ENCODE data around the gene EDRF1. TPM values are rescaled to one million over a fixed set of nuclear protein-coding genes. Genes with fewer than 3 reads are reported as not detected.

The EDRF1 gene, protein sequence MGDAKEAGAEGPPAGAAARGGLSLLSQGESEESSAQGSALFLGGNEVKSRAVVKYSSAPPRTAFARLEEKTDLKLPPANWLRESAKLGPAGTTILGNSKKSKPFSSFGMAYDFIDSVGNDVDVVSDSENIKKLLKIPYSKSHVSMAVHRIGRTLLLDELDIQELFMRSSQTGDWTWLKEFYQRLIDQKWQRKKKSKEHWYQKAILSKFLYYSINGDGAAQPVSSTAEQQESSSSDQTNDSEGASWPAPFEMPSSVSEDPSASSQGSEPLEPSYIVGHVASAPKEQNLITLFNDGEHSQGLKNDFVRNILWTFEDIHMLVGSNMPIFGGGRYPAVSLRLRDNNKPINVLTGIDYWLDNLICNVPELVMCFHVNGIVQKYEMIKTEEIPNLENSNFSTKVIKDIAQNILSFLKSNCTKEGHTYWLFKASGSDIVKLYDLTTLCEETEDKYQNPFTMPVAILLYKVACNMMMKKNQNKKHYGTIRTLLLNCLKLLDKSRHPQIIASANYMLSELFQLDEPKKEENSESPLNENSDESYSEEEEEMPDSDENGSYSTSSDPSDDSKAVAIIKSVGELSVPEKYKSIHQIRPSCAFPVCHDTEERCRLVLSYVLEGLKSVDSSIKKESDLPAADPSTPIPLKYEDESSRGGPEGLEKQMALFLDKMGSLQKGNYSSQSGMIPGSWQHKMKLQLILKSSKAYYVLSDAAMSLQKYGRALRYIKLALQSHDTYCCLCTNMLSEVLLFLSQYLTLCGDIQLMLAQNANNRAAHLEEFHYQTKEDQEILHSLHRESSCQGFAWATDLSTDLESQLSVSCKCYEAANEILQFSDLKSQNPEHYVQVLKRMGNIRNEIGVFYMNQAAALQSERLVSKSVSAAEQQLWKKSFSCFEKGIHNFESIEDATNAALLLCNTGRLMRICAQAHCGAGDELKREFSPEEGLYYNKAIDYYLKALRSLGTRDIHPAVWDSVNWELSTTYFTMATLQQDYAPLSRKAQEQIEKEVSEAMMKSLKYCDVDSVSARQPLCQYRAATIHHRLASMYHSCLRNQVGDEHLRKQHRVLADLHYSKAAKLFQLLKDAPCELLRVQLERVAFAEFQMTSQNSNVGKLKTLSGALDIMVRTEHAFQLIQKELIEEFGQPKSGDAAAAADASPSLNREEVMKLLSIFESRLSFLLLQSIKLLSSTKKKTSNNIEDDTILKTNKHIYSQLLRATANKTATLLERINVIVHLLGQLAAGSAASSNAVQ
- 27.3 TPM for total RNA-seq
- 43.1 TPM for polyA plus RNA-seq
- long read RNA-seq, donor 1, result 0 reads
- long read RNA-seq, donor 2, result 0 reads
- long read RNA-seq, donor 3, full-length matches to known transcripts, result 3 of 10 reads
- long read RNA-seq, donor 3, partial matches to known transcripts, result 7 of 10 reads
- long read RNA-seq, donor 3, other reads (novel, unspliced or antisense), result 0 of 10 reads
- long read RNA-seq, donor 4, result 0 reads
- long read RNA-seq, donor 5, full-length matches to known transcripts, result 2 of 8 reads
- long read RNA-seq, donor 5, partial matches to known transcripts, result 6 of 8 reads
- long read RNA-seq, donor 5, other reads (novel, unspliced or antisense), result 0 of 8 reads
- long read RNA-seq, donor 6, result 0 reads
- long read RNA-seq, donor 7, result 0 reads
- long read RNA-seq, donor 8, full-length matches to known transcripts, result 1 of 1 reads
- long read RNA-seq, donor 8, partial matches to known transcripts, result 0 of 1 reads
- long read RNA-seq, donor 8, other reads (novel, unspliced or antisense), result 0 of 1 reads
- long read RNA-seq, donor 9, full-length matches to known transcripts, result 1 of 1 reads
- long read RNA-seq, donor 9, partial matches to known transcripts, result 0 of 1 reads
- long read RNA-seq, donor 9, other reads (novel, unspliced or antisense), result 0 of 1 reads
- long read RNA-seq, donor 10, result 0 reads

DNA sequence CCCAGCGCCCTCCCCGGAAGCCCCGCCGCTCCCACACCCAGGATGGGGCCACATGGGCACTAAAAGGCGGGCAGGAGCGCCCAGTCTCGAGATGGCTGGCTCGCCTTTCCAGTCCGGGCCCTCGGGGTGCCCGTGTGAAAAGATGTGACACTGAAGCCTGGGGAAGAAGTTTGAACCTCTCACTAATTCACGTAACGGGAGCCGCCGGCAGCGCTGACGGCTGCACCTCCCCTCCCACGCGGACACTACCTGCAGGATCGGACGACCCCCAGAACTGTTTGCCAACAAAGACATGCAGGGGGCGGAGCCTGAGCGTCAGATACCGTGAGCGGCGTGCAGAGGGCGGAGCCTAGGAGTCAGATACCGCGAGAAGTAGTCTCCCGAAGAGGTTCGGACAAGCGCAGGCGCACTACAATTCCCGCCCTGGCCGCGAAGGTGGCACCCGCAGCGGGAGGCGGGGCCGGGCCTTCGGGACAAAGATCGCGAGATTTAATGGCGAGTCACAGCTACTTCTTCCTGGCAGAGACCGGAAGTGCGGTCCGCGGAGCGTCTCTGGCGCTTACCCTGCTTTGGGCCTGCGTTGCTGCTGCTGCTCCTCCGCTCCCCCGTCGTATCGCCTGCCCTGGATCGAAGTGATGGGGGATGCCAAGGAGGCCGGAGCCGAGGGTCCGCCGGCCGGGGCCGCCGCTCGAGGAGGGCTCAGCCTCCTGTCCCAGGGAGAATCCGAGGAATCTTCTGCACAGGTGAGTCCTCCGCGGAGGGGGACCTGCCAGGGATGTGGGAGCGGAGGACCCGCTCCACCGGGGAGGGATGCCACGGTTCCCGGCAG lies at the start of gene EDRF1:
Gene EDRF1, plus strand, starts transcription at position 537 of the 829 bp plus-strand sequence. Its CDS starts 99 bp downstream, at position 636.
- H3K9me3 ChIP-seq (ENCODE audit: control insufficient read depth in 2 of 2, insufficient read depth in 1 of 2, low read length in 1 of 2), result peaks cover 0 to 7% of the 10 kb centered on the region in 2 donors
- DNase-seq (ENCODE audit: low read depth in 6 of 9, low spot score in 9 of 9), result peak; percentile 97 to 100 (median 98)
- H3K4me1 ChIP-seq (ENCODE audit: control insufficient read depth in 2 of 2, insufficient read depth in 2 of 2, low read length in 2 of 2), result peaks cover 8 to 12% of the 10 kb centered on the region in 2 donors
- H3K36me3 ChIP-seq (ENCODE audit: control insufficient read depth in 2 of 2, insufficient read depth in 2 of 2, low read length in 1 of 2), result peaks cover 3 to 27% of the 10 kb centered on the region in 2 donors
- H3K4me3 ChIP-seq (ENCODE audit: low read length in 2 of 2), result peak within 1 kb of the TSS; percentile 81 to 96
- WGBS, result under 1% methylated on average over 72 of the region's 72 CpGs
- H3K27ac ChIP-seq (ENCODE audit: low read depth in 1 of 2, low read length in 1 of 2), result peak within 1 kb of the TSS; percentile 89 to 97
- H3K27me3 ChIP-seq (ENCODE audit: control insufficient read depth in 2 of 2, insufficient read depth in 1 of 2, low read length in 1 of 2), result no peaks in the 10 kb centered on the region

DNA sequence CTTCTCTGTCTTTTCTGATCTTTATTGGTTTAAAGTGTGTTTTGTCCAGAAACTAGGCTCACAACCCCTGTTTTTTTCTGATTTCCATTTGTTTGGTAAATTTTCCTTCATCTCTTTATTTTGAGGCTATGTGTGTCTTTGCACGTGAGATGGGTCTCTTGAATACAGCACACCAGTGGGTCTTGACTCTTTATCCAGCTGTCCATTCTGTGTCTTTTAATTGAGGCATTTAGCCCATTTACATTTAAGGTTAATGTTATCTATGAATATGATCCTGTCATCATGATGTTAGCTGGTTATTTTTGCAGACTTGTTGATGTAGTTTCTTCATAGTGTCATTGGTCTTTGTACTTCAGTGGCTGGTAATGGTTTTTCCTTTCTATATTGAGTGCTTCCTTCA lies 46.6 kb upstream of the EDRF1 start:
- H3K36me3 ChIP-seq (ENCODE audit: control insufficient read depth in 2 of 2, insufficient read depth in 2 of 2, low read length in 1 of 2), result no peaks in the 10 kb centered on the region
- no peaks in the 10 kb centered on the region for H3K27me3 ChIP-seq (ENCODE audit: control insufficient read depth in 2 of 2, insufficient read depth in 1 of 2, low read length in 1 of 2)
- peaks cover 0 to 8% of the 10 kb centered on the region in 2 donors for H3K9me3 ChIP-seq (ENCODE audit: control insufficient read depth in 2 of 2, insufficient read depth in 1 of 2, low read length in 1 of 2)
- no peak for DNase-seq (ENCODE audit: low read depth in 6 of 9, low spot score in 9 of 9)
- H3K4me3 ChIP-seq (ENCODE audit: low read length in 2 of 2), result no peak overlapping the region
- 87% methylated on average over 1 of the region's 1 CpG for WGBS
- no peaks in the 10 kb centered on the region for H3K4me1 ChIP-seq (ENCODE audit: control insufficient read depth in 2 of 2, insufficient read depth in 2 of 2, low read length in 2 of 2)
- no peak overlapping the region for H3K27ac ChIP-seq (ENCODE audit: low read depth in 1 of 2, low read length in 1 of 2)

DNA sequence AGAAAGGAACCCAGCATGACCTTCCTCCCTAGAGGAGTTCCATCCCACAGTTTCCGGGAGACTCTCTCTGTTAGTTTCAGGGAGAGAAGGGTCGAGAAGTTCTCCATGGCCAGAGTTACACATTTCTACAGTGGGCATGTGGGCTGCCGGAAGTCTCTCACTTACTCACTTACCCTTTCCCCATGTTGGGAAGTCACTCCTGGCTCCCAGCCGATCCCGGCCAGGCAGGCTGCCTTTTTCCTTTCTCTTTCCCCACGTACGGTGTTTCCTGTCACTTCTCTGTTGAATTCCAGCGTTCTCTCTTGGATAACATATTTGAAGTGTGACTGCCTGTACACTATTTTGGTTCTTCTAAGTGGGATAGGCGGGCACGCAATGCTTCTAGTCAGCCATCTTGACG lies 40.1 kb upstream of the EDRF1 start:
- DNase-seq (ENCODE audit: low read depth in 6 of 9, low spot score in 9 of 9), result no peak
- 85% methylated on average over 11 of the region's 11 CpGs for WGBS
- peaks cover 1 to 17% of the 10 kb centered on the region in 2 donors for H3K9me3 ChIP-seq (ENCODE audit: control insufficient read depth in 2 of 2, insufficient read depth in 1 of 2, low read length in 1 of 2)
- no peaks in the 10 kb centered on the region for H3K27me3 ChIP-seq (ENCODE audit: control insufficient read depth in 2 of 2, insufficient read depth in 1 of 2, low read length in 1 of 2)
- H3K36me3 ChIP-seq (ENCODE audit: control insufficient read depth in 2 of 2, insufficient read depth in 2 of 2, low read length in 1 of 2), result no peaks in the 10 kb centered on the region
- H3K4me3 ChIP-seq (ENCODE audit: low read length in 2 of 2), result no peak overlapping the region
- no peak overlapping the region for H3K27ac ChIP-seq (ENCODE audit: low read depth in 1 of 2, low read length in 1 of 2)
- no peaks in the 10 kb centered on the region for H3K4me1 ChIP-seq (ENCODE audit: control insufficient read depth in 2 of 2, insufficient read depth in 2 of 2, low read length in 2 of 2)

DNA sequence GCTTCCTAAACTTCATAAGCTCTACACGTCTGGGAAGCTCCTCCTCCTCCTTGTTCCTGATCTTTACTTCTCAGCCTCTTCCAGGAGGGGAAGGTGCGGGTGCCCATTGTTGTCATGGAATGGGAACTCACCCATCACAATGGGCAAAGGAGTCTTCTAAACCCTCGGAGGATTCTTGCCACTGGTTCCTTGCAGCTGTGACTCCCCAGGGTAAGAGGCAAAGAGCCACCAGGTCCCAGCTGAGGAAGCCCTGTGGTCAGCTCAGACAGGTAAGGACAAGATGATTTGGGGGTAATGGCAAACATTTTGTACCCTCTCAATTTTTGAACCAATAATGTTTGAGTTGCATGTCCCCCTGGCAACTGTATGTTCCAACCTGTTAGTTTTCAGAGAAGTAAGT lies 36.4 kb upstream of the EDRF1 start, which contains the start of gene TEX36:
Gene TEX36, minus strand, starts transcription at position 101 of the 400 bp plus-strand sequence. CDS start 174 bp downstream, outside the sequence.
- Histone ChIP-seq H3K4me3 (ENCODE audit: low read length in 2 of 2) (no peak within 1 kb of the TSS), H3K9me3 (ENCODE audit: control insufficient read depth in 2 of 2, insufficient read depth in 1 of 2, low read length in 1 of 2) (peaks cover 1 to 9% of the 10 kb centered on the region in 2 donors), H3K27ac (ENCODE audit: low read depth in 1 of 2, low read length in 1 of 2) (no peak within 1 kb of the TSS), H3K4me1 (ENCODE audit: control insufficient read depth in 2 of 2, insufficient read depth in 2 of 2, low read length in 2 of 2) (no peaks in the 10 kb centered on the region), H3K27me3 (ENCODE audit: control insufficient read depth in 2 of 2, insufficient read depth in 1 of 2, low read length in 1 of 2) (no peaks in the 10 kb centered on the region), H3K36me3 (ENCODE audit: control insufficient read depth in 2 of 2, insufficient read depth in 2 of 2, low read length in 1 of 2) (no peaks in the 10 kb centered on the region)
- WGBS, result 81% methylated on average over 3 of the region's 3 CpGs
- no peak for DNase-seq (ENCODE audit: low read depth in 6 of 9, low spot score in 9 of 9)

DNA sequence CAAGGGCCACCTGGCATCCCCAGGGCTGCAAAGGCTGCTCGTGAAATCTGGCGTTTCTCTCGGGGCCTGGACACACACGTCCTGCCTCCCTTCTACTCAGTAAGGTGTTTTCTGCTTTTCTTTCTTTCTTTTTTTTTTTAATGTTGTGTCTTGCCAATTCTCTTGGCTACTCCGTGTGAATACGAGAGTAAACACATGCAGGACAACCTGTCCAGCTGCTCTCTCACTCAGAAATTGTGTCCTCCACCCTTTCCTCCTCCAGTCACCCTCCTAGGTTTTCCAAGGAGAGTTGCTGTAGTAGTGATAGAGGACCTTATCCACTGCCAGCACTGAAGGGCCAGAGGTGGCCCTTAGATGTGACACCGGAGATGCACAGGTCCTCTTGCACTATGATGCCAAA lies 35.7 kb upstream of the EDRF1 start:
- H3K4me3 ChIP-seq (ENCODE audit: low read length in 2 of 2), result no peak overlapping the region
- H3K4me1 ChIP-seq (ENCODE audit: control insufficient read depth in 2 of 2, insufficient read depth in 2 of 2, low read length in 2 of 2), result no peaks in the 10 kb centered on the region
- H3K27me3 ChIP-seq (ENCODE audit: control insufficient read depth in 2 of 2, insufficient read depth in 1 of 2, low read length in 1 of 2), result no peaks in the 10 kb centered on the region
- DNase-seq (ENCODE audit: low read depth in 6 of 9, low spot score in 9 of 9), result no peak
- no peaks in the 10 kb centered on the region for H3K36me3 ChIP-seq (ENCODE audit: control insufficient read depth in 2 of 2, insufficient read depth in 2 of 2, low read length in 1 of 2)
- WGBS, result 85% methylated on average over 7 of the region's 7 CpGs
- H3K9me3 ChIP-seq (ENCODE audit: control insufficient read depth in 2 of 2, insufficient read depth in 1 of 2, low read length in 1 of 2), result peaks cover 0 to 1% of the 10 kb centered on the region in 2 donors
- no peak overlapping the region for H3K27ac ChIP-seq (ENCODE audit: low read depth in 1 of 2, low read length in 1 of 2)

DNA sequence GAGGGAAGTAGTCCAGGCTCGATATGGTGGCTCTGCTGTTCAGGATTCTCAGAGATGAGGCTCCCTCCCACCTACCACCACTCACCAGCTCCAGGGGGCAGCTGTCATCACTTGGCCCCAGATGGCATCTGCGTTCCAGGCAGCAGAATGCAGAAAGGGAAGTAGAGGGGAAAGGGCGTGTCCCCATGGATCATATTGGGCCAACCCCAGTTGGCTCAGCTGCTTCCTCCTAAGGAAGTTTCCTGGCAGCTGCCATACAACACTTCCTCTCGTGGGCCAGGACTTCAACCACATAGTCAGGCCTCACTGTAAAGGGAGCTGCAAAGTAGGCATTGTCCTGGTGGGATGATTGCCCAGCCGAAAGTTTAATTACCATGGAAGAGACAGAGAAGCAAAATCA lies 34.9 kb upstream of the EDRF1 start:
- H3K9me3 ChIP-seq (ENCODE audit: control insufficient read depth in 2 of 2, insufficient read depth in 1 of 2, low read length in 1 of 2), result no peaks in the 10 kb centered on the region
- H3K27ac ChIP-seq (ENCODE audit: low read depth in 1 of 2, low read length in 1 of 2), result no peak overlapping the region
- no peaks in the 10 kb centered on the region for H3K4me1 ChIP-seq (ENCODE audit: control insufficient read depth in 2 of 2, insufficient read depth in 2 of 2, low read length in 2 of 2)
- 55% methylated on average over 5 of the region's 5 CpGs for WGBS
- DNase-seq (ENCODE audit: low read depth in 6 of 9, low spot score in 9 of 9), result no peak
- no peak overlapping the region for H3K4me3 ChIP-seq (ENCODE audit: low read length in 2 of 2)
- H3K27me3 ChIP-seq (ENCODE audit: control insufficient read depth in 2 of 2, insufficient read depth in 1 of 2, low read length in 1 of 2), result no peaks in the 10 kb centered on the region
- H3K36me3 ChIP-seq (ENCODE audit: control insufficient read depth in 2 of 2, insufficient read depth in 2 of 2, low read length in 1 of 2), result no peaks in the 10 kb centered on the region

DNA sequence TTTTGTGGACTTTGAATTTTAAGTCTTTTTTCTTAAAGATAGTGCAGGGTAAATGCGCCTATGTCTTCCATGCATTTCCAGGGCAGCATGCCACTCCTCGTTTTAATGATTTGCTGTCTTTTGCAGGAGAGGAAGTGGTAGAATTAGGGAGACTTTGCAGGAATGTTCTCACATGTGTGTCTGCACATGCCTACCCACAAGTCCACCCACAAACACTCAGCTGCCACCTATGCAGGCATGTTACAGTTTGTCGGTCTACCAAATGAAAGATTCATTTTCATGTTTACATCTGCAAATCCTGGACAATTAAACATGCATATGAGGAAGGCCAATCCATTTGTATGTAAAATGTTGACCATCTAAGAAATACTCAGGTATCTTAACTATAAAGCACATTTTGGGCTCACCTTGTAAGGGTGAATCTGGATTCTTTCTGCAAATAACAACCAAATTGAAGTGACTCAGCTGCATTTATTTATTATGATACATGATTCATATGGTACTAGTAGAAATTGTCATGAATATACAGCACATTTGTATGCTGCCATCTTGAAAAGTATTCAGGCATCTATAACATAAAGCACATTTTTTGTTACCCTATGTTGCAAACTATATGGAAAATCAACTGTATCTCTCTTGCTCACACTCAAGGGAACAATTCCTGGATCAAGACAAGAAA lies 31.9 kb upstream of the EDRF1 start:
- Histone ChIP-seq H3K4me3 (ENCODE audit: low read length in 2 of 2) (no peak overlapping the region), H3K27ac (ENCODE audit: low read depth in 1 of 2, low read length in 1 of 2) (no peak overlapping the region), H3K36me3 (ENCODE audit: control insufficient read depth in 2 of 2, insufficient read depth in 2 of 2, low read length in 1 of 2) (no peaks in the 10 kb centered on the region), H3K4me1 (ENCODE audit: control insufficient read depth in 2 of 2, insufficient read depth in 2 of 2, low read length in 2 of 2) (no peaks in the 10 kb centered on the region), H3K9me3 (ENCODE audit: control insufficient read depth in 2 of 2, insufficient read depth in 1 of 2, low read length in 1 of 2) (no peaks in the 10 kb centered on the region), H3K27me3 (ENCODE audit: control insufficient read depth in 2 of 2, insufficient read depth in 1 of 2, low read length in 1 of 2) (no peaks in the 10 kb centered on the region)
- DNase-seq (ENCODE audit: low read depth in 6 of 9, low spot score in 9 of 9), result no peak
- WGBS, result 69% methylated on average over 3 of the region's 3 CpGs
